Measurements from ENCODE around the gene CETN3.

The CETN3 gene

DNA sequence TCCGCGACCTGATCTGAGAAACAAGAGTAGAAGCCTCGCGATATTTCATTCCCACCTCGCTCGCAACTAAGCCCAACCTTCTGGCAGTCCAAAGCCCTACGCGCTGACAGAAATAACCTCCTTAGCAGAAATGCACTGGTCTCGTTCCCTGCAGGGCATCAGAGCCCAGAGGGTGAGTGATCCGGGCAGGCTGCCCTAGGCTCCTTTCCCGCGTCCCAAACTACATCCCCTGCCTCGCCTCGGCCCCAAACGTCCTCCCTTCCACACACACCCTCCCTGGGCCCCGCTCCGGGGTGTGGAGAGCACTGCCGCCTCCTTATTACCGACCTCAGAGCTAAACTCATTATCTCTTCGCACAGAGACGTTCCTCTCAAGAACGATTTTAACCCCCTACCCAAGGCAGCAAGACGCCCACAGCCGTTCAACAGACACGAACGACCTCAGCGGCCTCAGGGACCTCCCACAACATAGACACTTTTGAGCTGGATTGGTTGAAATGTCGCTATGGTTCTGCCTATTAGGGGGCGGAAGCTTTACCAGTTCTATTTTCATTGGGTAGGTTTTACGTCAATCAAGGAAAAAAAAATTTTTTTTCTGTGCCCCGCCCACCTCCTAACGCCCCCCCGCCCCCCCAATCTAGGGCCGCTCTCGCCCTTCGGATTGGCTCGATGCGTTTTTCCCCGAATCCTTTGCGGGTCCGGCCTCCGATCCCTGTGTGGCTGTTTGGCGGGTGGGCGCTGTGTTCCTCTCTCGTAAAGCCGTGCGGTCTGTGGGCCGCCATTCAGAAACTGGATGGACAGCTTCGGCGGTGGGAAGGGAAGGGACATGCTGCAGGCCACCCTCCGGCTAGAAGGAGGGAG is at the start of gene CETN3:
TSS of gene CETN3 (minus strand) at position 439 of the 860 bp plus-strand sequence. CDS start at position 344, 95 bp downstream.
- DNase-seq = peak; percentile 58 to 100 (median 94)

DNA sequence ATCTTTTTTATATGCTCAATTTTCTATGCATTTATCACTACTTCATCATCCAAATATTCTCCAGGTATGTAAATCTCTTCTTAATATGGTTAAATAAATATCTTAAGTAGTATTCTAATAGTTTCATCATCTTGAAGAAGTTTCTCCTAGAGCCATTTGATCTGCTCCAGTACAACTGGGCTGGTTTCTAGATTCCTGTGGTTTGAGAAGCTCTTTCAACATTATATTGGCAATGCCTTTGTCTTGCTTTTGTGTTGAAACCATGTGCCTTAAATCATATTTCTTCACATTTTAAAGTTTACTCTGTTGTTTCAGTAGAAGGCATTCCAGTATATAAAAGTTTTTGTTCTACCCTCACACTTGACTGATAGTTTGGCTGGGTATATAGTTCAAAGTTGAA is 37.4 kb upstream of the CETN3 start:
- no peak for DNase-seq

DNA sequence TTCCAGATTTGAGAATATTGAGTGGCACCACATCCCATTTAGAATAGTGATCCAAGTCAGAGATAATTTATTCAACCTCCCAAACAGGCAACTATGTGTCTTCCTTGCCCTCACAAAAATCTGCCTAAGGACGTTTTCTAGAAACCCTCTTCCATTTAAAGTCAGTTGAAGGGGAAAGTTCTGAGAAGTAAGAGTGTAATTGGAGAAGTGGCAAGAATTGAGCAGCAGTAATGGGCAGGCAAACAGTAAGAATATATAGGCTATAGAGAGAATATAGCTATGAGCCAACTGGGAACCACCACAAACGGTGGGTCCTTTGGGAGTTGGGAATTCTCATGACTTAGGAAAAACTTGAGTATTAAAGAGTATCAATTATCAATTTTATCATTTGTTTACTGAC is 31.1 kb upstream of the CETN3 start:
- no peak for DNase-seq

DNA sequence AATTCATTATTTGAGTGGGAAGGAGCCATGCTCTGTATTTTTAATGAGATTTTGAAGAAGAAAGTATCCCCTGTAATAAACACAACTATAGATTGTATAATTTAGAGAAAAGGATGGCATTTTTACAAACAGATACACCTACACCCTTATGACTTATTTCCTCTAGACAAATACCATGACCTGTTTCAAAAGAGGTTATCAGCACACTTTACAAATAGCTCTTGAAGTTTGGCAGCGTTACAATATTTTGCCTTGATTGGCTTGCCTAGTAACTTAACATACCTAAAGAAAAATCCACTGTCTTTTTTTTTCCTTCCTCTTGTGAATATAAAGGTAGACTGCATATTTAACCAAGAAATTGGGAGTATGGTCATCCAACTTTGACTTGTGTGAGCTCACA is 28.5 kb upstream of the CETN3 start:
- DNase-seq = no peak

DNA sequence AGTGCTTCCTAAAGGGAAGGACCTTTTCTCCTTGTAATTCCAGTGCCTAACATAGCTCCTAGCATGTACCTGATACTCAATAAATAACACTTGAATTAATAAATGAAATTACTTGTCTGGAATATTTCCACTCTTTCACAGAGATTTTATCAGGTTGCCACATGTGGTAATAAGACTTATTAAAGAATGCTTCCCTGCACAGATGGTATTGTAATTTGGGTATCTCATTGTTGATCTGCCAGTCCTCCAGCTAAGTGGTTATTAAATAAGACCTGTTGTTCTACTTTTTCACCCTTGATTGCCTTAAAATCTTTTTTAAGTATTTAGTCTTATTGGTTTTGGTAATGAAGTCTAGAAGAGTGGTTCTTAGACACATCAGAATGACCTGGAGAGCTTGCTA is 28.1 kb upstream of the CETN3 start:
- no peak for DNase-seq

DNA sequence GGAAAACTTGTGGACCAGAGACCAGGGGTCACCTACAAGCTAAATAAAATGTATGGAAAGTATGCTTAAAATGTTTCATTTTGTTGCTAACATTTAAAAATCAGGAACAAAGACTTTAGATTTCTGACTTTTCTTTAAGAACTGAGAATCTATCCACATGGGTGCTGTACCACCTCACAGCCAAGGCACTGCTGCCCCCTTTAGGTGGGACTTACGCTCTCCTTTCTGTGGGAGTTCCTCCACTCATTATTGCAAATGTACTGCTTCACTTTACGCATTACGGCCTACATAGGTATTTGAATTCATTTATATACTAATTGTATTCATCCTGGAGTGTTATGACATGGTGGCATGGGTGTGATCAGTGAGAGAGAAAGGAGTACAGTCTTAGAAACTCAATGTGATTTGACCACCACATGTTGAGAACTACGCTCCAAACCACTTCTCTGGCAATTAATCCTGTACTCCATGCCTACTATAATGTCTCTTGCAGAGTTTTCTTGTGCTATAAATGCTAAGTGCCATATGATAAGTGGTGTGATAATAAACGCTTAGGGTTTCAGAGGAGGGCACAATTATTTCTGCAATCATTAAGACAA is 24.7 kb upstream of the CETN3 start:
- peak in 4 of 14 donors; percentile 1 to 22 (median 8) for DNase-seq

DNA sequence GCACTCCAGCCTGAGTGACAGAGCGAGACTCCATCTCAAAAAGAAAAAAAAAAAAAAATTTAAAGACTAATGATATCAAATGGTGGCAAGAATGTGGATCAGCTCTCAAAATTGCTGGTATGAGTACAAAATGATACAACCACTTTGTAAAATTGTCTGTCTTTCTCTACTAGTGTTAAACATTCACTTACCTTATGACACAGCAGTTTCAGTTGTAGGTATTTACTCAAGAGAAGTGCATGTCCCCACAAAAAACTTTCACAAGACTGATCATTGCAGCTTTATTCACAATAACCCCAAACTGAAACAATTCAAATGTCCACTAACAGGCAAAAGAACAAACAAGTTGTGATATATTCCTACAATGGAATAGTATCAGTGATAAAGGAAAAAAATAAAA is 14.7 kb upstream of the CETN3 start:
- DNase-seq = no peak

DNA sequence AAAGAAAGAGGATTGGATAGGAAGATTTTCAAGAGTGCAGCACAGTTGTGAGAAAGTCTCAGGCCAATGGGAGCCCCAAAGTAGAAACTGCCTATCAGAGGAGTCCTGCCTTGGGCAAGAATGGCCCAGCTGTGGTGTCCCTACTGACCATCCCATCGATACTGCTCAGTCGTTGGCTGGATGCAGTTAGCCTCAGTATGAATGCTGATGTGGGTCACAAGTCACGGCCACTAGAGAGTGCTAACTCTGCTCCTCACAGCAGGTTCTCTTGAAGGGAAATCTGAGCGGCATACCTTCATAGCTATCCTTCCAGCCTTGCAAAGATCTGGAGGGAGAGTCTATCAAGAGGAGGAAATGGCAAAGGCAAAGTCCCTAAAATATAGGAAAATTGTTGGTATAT is 11.6 kb upstream of the CETN3 start:
- DNase-seq = no peak

DNA sequence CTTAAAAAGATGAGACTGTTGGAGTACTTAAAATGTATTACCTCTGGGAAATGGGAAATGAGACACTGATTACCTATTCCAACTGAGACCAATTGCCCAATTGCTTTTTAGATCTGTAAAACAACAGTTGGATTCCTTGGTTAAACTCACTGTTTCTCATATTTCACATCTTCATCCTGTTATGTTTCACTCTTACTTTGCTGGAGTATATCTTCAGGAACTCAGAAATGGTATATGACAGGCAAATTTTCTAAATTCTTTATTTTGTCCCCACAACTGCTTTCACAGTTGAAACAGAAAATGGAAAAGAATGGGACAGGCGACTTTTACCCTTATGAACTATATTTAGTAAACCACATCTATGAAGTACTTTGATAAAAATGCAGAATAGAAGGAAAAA is 8.7 kb upstream of the CETN3 start:
- no peak for DNase-seq

DNA sequence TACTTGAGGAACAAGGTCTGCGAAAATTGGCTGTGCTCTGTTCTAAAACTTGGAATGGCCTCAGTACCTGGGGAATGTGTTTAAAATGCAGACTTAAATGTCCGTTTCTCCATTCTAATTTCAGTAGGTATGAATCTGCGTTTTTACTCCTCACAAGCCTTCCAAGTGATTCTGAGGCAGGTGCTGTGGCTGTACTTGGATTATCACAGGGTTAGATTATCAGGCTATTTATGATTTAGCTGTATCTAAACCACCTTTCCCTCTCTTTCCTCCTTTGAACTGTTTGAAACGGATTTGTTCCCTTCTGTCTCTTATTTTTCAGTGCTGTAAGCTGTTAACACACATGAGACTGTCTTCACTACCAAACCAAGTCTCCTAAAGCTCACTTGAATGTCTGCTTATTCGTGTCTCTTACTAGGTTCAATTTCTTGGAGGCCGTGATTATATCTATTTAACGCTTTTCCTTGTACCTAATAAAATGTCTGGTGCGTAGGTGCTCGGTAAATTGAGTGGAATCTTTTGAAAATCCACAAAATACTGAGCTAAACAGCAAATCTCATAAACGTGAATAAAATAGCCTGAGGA is 714 bp upstream of the CETN3 start:
- peak in 1 of 14 donors; percentile 69 for DNase-seq

DNA sequence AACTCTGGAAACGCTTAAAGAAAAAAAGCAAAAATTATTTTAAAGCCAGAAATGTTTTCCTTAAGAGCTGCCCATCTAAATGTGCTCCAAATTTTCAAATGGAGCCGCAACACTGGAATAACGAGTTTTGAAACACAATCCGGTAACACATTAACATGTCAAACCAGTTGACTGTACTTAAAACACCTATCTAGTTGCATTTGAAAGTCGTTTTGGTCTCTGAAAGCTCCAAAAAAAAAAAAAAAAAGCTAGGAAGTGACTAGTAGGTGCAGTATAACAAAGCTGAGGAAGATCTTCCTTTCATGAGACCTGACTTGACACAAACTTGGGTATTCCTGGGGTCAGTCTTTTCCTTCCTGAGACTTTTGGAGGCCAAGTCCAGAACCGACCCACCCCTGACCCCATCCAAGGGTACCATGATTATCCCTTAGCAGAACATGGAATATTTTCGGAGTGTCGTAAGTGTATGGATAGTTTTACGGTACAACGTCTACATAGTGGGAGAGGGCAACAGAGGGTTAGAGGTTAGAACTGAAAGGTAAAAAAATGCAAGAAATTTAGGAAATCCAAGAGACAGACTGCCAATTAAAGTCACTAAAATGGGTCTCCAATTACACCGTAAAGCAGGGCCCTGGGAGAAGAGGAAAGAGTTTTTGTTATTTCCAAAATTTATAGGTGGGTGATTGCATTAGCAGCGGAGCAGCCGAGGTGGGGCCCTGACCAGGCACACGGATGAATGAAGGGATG is 812 bp downstream of the CETN3 start:
- DNase-seq = no peak

DNA sequence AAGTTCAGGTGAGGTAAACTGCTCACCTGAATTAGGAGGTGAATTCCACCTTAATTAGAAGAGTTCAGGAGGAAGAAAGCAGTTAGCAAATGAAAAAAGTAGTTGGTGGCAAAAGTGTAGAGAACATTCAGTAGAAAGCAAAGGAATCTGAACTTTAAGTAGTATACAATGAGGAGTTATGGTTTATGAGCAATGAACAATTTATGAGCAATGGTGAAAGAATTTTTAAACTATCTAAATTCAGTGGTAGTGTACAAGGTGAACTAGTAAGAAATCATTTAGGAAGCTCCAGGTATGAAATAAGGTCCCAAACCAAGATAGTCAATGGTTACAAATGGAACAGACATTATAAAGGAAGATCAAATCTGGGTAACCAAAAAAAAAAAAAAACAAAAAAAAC is 3.1 kb downstream of the CETN3 start:
- no peak for DNase-seq

DNA sequence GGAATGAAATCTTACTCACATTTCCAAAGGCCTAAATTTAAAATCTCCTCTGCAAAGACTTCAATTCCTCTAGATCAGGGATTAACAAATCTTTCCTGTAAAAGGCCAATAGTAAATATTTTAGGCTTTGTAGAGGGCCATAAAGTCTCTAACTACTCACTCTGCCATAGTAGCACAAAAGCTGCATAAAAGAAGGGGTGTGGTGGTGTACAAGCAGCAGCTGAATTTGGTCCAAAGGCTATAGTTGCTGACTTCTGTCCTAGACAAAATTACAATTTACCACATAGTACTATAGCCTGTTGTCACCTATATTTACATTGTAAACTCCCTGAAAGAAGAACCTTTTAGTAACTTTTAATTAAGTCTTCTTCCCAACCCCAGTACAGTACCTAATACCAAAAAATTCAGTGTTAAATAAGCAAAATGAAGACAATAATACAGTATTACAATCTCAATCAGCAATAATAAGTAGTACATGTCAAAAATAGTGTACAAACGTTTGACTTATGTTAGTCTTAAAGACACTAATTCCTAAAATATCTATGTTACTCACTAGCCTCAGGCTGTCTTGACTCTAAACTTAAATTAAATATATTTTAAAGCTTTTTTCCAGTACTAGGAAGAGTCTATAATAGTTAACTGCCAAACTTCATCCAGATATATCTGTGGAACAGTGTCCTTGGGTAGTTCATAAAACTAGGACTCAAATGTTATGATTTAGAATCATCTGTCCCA is 6.9 kb downstream of the CETN3 start:
- no peak for DNase-seq

DNA sequence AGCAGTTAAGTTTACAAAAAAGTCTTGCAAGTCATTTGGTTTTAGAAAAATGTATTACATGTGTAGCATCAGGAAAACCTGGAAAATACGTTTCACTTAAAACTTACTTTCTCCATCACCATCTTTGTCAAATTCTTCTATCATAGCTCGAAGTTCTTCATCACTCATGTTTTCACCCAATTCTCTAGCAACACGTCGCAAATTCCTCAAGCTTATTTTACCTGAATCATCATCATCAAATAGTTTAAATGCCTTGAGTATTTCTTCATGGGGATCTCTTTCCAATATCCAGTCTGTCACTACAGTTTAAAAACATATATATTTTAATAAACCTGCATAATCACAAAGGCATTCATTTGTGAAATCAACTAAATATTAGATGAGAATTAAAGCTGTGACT is 10.3 kb downstream of the CETN3 start:
- DNase-seq = no peak

DNA sequence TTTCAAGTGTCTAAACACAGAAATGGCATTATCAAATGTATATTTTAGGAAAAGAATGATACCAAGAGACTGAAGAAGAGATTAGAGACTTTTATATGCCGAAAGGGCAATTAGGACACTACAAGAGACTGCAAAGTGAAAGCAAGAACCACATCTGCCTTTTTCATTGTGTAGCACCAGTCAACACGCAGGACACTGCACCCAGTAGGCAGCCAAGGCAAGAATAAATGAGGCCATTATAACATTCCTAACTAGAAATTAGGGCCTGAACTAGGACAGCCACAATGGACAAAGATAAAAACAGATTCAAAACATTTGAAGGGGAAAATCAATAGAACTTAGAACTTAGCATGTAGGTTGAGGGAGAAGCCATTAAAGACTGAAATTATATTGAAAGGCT is 10.8 kb downstream of the CETN3 start:
- peak in 6 of 14 donors; percentile 3 to 14 (median 7) for DNase-seq

DNA sequence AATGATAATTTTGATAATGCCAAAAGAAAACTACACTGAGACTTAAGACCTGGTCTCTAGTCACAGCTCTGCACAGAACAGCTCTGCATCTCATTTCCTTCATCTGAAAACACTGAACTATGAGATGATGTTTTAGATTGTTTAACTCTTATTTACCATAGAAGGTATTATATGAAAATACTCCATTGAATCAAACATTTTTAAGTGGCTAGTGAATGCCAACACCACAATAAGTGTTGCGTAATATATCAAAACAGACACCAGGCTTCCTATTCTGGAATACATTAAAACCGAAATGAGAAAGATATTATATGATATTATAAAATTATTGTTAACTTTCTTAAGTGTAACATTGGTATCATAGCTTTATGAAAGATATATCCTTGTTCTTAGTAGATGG is 14.6 kb downstream of the CETN3 start:
- no peak for DNase-seq

DNA sequence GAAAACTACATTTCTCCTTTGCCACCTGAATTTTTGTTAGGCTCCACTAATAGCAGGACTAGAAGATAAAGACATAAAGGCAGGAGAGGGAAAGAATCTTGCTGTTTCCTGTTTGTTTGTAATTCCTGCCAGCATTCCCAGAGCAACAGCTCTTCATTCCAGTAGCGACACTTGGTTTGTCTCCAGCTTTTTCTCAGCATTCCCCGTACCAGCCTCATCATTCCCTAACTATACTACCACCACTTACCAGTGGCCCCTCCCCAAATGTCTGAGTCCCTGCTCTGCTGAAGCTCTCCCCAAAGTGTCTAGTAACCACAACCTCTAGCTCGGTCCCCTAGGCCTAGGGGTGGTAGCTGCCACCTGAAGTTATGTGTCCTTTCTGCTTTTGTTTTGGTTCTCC is 18.6 kb downstream of the CETN3 start:
- DNase-seq = peak in 1 of 14 donors; percentile 0

DNA sequence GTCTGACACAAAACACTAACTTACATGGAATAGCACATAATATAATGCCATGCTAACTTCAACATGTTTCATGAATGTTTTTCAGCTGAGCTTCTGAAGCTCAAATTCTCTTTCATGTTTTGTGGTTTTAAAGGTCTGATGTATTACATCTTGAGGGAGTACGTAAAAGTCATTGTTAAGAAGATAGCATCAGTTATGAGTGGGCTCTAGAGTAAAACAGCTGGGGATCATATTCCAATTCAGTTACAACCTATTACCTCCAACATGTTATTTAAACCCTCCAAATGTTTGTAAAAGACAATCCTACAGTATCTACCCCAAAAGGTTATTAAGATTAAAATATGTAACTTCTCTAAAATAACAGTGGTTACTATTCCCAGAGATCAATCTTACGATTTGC is 19.2 kb downstream of the CETN3 start:
- no peak for DNase-seq

DNA sequence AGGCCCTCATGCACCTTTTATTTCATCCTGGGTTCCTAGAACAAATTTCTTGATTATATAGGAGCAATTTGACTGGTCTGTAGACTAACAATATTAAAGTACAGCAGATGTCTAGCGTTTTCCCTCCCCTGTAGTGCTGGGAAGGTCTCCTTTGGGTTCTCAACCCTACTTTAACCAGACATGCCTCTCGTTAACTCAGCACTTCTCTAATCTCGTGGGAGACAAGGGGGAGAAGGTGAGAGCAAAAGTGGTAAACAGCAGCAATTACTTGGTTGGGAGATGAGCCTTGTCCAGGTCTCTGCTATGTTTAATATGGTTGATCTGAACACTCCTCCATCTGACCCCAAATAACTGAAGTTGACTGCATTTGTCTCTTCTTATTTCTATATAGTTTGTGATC is 22.0 kb downstream of the CETN3 start:
- no peak for DNase-seq

DNA sequence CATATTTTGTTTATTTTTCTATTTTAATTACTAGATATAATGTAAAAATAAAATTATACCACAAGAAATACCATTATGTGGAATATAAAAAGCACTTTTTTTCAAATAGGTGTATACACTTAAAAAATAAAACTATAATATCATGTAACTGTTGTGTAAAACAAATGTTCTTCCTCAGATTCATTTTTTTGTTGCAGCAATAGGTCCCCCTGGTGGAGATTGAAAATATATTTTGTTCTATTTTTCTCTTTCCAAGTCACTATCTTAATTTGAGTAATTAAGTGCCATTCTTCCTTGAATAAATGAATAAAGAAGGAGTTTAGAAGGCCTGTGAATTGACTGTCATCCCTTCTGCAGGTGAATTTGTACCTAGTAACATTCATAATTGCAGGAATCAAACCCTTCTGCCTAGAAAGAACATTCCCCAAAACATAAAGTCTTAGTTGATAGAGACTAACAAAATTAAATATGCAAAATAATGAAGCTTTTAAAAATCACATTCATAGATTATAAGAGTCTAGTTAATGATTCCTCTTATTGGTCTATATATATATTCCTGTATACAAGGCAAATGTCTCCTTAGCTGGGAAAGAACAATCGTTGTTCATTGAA is 23.4 kb downstream of the CETN3 start:
- no peak for DNase-seq

DNA sequence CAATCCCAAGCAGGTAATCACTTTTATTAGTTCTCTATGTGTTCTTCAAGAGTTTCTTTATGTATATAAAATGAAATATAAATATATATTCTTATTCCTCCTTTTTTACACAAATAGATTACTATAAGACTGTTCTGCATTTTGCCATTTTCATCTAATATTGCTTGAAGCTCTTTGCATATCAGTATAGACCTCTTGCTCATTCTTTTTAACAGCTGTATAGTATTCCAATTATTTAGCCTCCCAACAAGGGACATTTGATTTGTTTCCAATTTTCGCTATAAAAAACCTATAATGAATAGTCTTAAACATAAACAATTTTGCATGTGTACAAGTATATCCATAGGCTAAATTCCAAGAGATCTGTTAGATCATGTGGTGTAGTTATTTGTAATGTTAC is 25.2 kb downstream of the CETN3 start:
- DNase-seq = no peak

DNA sequence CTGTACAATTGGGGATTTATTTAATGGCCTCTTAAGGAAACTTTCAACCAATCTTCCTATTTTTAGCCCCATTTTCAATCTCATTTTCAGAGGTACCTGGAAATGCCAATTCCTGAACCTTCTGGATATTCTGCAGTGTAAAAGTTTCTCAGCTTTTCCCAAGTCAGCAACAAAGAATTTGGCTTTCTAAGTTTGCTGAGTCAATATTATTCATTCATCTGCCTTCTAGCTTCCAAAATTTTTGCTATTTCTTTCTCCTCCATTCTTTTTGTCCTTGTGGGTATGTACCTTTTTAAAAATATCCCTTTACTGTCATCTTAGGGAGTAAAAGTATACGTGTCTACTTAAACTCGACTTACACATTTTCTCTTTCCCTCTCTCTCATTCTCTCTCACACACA is 25.7 kb downstream of the CETN3 start:
- no peak for DNase-seq
